ENCODE data around the gene WASHC2C.
"Not testable (repeated sequence)": the region's sequence is repeated elsewhere in the genome, so short reads cannot be mapped to it uniquely, and the experiment has no call there.

WASHC2C gene, protein sequence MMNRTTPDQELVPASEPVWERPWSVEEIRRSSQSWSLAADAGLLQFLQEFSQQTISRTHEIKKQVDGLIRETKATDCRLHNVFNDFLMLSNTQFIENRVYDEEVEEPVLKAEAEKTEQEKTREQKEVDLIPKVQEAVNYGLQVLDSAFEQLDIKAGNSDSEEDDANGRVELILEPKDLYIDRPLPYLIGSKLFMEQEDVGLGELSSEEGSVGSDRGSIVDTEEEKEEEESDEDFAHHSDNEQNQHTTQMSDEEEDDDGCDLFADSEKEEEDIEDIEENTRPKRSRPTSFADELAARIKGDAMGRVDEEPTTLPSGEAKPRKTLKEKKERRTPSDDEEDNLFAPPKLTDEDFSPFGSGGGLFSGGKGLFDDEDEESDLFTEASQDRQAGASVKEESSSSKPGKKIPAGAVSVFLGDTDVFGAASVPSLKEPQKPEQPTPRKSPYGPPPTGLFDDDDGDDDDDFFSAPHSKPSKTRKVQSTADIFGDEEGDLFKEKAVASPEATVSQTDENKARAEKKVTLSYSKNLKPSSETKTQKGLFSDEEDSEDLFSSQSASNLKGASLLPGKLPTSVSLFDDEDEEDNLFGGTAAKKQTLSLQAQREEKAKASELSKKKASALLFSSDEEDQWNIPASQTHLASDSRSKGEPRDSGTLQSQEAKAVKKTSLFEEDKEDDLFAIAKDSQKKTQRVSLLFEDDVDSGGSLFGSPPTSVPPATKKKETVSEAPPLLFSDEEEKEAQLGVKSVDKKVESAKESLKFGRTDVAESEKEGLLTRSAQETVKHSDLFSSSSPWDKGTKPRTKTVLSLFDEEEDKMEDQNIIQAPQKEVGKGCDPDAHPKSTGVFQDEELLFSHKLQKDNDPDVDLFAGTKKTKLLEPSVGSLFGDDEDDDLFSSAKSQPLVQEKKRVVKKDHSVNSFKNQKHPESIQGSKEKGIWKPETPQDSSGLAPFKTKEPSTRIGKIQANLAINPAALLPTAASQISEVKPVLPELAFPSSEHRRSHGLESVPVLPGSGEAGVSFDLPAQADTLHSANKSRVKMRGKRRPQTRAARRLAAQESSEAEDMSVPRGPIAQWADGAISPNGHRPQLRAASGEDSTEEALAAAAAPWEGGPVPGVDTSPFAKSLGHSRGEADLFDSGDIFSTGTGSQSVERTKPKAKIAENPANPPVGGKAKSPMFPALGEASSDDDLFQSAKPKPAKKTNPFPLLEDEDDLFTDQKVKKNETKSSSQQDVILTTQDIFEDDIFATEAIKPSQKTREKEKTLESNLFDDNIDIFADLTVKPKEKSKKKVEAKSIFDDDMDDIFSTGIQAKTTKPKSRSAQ (N-terminal part only)

DNA sequence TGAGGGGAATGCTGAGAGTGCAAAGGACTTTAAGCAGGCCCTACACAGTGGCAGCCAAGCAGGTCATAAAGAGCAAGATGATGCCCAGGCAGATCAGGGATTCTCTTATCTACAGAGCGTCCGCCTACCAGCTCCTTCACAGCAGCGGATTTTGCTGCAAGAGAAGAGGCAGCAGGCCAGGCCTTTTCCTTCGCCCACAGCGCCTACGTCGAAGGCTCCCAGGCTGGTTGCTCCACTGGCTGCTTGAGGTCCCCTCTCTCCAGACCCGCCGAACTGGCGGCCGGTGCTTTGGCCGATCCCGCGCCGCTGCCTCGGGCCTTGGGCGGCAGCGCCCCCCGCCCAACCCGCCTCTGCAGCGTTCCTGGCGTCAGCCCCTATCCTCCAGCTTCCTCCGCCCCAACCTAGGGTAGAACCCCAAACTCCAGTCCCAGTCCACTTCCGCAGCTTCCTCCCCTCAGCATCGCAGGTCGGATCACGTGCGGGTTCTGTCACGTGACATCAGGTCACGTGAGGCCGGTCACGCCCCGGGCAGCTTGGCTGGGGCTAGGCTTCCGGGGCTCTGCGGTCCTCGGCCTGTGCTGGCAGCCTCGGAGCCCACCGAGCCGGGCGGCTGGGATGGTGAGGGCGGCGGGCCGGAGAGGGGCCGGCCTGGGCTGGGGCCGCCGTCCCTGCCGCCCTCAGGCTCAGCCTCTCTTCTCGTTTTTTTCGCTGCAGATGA is at the start of gene WASHC2C:
TSS of gene WASHC2C (plus strand) at position 564 of the 718 bp plus-strand sequence. CDS start at position 616, 52 bp downstream.
- peak; percentile 96 for DNase-seq

DNA sequence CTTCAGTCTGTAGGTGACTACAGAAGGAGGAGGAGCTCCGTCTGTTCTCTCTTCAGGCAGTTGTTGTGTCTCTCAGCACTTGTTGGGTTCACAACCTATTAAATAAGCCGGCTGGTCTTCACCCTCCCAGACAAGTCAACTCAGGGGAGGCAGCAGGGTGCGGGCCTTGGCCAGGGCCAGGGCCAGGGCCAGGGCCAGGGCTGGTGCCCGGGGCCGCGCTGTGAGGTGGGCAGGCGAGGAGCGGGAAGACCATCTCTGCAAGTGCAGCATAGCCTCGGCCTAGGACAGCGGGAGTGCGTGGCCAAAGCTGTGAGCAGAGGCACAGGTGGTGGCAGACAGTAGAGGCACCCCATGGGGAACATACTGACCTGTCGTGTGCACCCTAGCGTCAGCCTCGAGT is 48.6 kb upstream of the WASHC2C start:
- not testable (repeated sequence) for DNase-seq

DNA sequence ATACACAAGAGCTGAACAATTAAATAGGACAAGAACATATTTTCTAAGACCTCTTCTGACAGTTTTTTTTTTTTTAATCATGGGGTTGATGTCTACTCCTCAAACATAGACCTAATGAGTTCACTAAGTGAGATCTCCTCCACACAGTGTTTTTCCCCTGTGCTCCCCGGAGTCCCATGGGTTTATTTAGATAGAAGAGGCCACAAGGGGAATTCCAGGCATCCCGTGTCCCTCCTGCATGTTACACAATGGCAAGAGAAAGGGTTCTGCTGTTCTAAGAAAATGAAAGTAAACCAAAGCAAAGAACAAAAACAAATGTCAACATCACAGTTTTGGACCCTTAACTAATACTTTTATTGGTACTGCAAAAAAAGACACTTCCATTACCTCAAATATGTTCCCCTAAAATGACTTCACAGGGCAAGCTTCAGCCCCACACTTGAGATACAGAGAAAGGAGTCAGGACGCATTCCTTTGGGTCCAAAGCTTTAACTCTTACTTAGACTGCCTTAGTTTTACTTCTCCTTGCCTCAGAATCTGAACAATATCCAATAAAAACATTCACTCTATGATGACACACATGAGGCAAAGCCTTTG is 16.8 kb upstream of the WASHC2C start:
- not testable (repeated sequence) for DNase-seq

DNA sequence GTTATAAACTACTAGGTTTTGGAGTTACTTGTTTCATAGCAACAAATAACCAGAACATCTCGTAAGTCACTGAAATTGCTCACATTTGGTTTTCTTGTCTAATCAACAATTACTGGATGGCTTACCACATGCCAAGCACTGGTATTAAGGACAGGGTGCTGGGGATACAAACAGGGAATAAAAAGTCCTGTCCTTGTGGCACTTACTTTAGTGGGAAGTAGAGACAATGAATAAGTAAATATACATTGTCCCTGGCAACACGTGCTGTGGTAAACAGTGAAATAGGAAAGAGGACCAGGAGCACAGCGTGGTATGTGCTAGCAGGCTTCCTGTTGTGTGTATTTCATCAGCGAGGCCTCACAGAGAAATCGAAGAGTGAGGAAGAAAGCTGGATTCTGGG is 15.8 kb upstream of the WASHC2C start:
- not testable (repeated sequence) for DNase-seq

DNA sequence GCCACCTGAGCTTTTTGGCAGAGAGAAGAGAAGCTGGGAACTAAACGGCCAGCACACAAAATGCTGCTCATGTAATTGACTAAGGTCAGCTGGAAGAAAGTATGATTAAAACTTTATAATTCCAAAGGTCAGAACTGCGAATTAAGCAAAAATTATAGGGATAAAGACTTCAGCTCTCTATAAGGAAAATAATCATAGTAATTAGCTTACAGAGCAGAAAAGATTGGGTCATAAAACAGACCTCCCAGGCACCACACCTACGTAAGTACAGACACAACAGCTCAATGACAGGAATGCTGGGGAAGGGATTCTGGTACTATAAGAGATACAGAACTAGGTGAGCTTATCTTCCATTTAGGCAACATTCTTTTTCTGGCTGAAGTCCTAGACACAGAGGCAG is 10.0 kb upstream of the WASHC2C start:
- not testable (repeated sequence) for DNase-seq

DNA sequence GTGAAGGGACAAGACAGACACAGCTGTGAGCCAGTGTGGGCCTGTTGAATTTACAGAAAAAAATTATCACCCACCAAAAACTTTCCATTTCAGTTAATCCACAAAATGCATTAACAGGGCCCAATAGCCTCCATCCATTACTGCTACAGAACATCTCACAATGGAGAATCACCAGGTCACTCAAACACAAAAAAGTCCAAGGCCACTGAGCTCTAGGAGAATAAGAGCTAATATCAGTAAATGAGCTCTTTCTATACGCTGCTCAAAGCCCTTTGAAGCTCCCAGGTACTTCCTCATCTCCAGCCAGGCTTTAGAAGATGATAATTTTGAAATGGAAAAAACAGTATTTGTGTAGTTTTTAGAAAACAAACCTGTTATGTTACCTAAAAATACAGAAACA is 9.4 kb upstream of the WASHC2C start:
- not testable (repeated sequence) for DNase-seq

DNA sequence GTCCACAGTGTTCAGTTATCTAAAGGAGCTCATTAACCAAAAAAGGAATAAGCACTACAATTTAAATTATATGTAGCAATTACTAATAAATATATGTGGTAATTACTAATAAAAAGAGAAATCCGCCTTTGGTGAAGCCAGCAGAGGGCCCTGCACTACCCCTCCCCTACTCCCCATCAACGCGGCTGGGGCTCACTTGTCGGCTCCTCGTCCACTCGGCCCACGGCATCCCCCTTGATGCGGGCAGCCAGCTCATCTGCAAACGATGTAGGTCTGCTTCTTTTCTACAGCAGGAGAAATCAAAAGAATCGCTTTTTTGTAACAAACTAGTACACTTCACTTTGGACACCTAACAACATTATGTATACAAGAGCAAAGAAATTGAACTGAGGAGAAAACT is 5.6 kb upstream of the WASHC2C start:
- not testable (repeated sequence) for DNase-seq

DNA sequence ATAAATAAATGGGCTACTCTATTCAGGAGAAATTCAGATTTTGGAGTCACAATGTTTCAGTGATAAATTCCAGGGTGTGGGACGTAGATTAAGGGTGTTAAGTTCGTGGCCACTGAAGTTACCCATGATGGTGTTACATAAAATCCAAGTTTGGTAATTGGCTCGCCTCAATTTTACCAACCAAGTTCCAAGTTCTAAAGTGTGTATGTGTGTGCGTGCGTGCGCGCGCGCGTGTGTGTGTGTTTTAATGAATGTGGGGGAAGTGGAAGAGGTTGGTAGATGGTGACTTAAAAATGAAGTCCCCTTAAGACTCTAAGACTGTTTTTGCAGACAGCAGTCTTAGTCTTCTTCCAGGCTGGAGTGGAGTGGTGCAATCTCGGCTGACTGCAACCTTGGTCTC is 3.2 kb upstream of the WASHC2C start:
- not testable (repeated sequence) for DNase-seq

DNA sequence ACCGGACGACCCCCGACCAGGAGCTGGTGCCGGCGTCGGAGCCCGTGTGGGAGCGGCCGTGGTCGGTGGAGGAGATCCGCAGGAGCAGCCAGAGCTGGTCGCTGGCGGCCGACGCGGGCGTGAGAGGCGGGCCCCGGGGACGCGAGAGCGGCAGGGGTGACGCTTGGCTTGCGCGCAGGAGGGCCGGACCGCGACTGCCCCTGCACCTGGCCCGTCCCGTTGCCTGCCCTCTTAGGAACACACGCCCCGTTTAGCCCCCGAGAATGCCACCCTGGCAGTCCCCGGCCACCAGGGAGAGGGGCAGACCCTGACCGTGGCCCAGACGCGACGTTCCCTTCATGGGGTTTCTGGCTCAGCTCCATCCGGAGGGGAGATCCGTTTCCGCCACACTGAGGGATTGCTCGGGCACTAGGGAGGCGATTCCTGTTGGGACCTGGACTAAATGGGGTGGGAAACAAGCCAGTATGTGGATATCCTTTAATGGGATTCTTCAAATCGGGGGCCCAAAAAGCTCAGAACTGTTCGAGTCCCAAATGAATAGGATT is 427 bp downstream of the WASHC2C start:
- not testable (repeated sequence) for DNase-seq

DNA sequence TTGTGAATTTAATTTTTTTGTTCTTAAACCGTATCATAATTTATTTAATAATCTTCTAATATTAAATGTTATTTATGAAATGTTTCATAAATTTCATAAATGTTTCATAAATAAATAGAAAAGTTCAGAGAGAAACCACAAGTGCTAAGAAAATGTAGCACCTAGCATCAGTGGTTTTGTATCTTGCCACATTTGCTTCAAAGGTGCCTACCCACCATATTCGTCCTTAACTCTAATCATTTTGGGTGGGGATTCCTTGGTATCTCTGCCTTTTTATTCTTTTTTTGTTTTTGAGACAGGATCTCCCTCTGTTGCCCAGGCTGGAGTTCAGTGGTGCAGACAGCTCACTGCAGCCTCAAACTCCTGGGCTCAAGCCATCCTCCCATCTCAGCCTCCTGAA is 7.4 kb downstream of the WASHC2C start:
- not testable (repeated sequence) for DNase-seq

DNA sequence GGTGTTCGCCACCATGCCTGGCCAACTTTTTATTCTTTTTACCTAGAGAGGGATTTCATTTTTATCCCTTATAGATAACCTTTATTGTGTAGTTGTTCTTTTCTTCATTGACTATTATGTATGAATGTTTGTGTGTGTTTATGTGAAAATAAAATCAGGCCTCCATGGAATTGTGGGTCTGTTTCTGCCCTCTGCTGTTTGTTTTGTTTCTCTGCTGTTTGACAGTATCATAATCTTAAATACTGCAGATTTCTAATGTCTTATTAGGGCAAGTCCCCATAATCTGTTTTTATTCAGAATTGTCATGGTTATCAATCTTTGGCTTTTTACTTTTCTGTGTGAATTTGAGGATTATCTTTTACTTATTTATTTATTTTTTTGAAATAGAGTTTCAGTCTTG is 7.8 kb downstream of the WASHC2C start:
- DNase-seq, result not testable (repeated sequence)

DNA sequence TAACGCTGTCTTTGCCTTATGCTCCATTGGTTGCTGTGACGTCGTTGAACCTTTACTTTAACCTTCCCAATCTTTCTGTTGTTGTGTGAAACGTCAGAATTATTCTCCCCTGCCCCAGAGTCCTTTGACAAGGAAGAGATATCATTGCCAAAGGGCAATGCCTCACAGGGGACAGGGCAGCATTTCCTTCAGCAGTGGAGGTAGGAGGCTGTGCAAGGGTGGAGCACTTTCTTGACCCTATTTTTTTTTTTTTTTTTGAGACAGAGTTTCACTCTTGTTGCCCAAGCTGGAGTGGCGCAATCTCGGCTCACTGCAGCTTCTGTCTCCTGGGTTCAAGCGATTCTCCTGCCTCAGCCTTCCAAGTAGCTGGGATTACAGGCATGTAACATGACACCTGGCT is 14.5 kb downstream of the WASHC2C start:
- DNase-seq, result not testable (repeated sequence)

DNA sequence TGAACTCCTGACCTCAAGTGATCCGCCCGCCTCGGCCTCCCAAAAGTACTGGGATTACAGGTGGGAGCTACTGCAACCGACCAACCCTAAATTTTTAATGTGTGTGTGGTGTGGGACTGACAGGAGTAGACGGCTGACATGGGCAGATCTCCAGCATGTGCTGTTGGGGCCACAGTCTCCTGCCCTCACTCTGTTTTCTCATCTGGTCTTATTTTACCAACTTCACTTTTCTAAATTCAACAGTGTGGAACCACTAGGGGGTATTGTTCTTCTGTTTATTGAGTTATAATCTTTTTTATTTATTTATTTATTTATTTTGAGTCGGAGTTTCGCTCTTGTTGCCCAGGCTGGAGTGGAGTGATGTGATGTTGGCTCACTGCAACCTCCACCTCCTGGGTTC is 14.9 kb downstream of the WASHC2C start:
- DNase-seq, result not testable (repeated sequence)

DNA sequence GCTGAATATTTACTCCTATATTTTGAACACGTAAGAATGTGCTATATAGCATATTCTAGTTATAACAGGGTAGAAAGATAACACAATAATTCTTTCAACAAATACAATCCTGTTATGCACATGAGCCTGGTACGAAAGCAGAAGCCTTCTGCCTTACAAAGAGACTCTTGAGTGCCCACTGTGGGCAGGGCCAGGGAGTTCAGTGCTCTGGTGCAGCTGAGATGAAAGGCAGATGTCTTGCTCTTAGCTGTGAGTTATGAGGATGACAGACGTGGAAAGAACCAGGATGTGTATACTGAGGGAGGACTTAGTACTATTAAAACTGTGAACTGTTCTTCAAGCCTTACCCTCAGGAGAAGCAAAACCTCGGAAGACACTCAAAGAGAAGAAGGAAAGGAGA is 24.1 kb downstream of the WASHC2C start:
- not testable (repeated sequence) for DNase-seq

DNA sequence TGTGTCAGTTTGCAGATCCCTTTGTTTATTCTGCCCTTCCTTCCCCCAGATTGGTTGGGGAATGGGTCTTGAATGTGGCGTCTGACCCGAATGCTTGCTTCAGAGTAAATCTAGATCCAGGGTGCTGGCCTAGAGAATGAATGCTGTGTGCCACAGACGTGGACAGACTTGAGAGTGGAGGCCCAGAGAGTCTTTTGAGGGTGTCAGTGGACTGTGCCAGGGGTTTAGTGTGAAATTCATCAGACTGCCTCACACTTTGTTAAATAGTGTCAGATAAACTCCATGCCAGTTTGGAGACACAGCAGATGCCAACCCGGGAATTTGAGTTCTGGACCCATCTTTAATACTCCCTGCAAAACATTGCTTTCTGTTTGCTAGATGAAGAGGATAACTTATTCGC is 25.1 kb downstream of the WASHC2C start:
- DNase-seq, result not testable (repeated sequence)

DNA sequence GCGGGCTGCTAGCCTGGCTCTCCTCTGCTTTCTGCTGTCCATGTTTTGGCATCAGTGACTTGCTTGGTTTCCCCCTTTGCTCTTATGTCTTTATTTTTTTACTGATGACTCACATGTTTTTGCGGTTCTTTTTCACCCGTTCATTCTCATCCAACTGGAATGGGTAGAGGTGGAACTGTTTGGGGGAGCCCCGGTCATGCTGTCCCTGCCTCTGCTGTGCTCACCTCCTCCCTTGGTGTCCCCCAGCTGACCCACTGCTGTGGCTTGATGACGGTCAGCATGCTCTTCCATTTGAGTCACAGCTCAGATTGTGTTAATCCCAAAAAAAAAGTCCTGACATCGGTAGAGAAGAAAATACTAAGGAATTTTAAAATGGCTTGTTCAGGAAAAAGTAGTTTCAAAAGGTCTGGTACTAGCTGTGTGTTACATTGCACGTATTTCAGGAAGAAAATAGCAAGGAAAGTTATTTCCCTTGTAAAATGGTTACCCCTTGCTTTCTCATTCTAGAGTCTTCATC is 27.0 kb downstream of the WASHC2C start:
- DNase-seq, result not testable (repeated sequence)

DNA sequence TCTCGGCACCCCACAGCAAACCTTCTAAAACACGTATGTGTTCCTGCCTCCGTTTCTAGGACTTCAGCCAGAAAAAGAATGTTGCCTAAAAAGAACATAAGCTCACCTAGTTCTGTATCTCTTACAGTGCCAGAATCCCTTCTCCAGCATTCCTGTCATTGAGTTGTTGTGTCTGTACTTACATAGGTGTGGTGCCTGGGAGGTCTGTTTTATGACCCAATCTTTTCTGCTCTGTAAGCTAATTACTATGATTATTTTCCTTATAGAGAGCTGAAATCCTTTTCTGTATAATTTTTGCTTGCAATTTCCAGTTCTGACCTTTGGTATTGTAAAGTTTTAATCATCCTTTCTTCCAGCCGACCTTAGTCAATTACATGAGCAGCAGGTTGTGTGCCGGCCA is 28.0 kb downstream of the WASHC2C start:
- not testable (repeated sequence) for DNase-seq

DNA sequence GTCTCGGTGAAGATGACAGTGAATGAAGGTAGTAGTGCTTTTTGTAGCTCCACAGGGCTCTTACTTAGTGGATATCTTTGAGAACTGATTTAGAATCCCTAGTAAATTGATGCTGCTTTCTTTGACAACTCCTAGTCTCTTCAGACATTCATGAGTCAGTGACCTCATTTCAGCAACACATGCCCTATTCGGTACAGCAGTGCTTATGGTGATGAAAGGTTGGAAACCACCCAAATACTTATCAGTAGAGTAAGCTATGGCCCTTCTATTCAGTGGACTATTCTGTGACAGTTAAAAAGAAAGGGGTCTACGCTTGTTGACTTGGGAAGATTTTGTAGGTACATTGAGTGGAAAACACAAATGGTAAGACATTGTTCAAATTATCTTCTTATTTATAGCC is 29.0 kb downstream of the WASHC2C start:
- DNase-seq, result not testable (repeated sequence)

DNA sequence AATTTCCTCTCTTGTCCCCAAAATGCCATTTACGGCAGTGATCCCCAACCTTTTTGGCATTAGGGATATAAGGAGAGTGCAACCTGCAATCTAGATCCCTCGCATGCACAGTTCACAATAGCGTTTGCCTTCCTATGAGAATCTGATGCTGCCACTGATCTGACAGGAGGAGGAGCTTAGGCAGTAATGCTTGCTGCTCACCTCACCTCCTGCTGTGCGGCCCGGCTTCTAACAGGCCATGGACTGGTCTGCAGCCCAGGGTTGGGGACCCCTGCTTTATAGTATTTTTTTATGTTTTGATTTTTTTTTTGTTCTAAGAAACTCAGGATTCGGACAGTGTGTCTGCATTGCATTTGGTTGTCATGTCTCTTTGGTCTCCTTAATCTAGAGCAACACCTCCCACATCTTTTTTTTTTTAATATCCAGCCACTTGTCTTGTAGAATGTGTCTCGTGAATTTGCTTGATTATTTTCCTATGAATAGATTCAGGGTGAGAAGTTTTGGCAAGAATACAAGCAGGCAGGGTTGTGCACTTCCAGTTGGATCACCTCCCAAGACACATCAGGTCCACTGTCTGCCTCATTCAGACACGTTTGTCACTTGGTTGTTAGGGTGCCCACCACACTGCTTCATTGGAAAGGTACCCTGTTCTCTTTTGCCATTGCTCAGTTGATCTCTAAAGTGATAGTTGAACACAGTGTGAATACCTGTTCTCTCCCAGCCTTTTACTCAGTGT is 30.8 kb downstream of the WASHC2C start:
- not testable (repeated sequence) for DNase-seq

DNA sequence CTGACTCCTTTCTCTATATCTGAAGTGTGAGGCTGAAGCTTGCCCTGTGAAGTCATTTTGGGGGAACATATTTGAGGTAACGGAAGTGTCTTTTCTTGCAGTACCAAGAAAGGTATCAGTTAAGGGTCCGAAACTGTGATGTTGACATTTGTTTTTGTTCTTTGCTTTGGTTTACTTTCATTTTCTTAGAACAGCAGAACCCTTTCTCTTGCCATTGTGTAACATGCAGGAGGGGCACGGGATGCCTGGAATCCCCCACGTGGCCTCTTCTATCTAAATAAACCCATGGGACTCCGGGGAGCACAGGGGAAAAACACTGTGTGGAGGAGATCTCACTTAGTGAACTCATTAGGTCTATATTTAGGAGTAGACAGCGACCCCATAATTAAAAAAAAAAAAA is 34.6 kb downstream of the WASHC2C start:
- DNase-seq, result not testable (repeated sequence)

All from CD4-positive, alpha-beta T cell treated with Interleukin-12 subunit alpha and Interleukin-12 subunit beta, for 1 hour (primary cell).